HK-2 (cell line): Measurements from ENCODE around the gene DNAH10.
A peak's percentile ranks its signal among the peaks of the same experiment; 100 is the strongest.

Experiments
- DNase-seq: peaks from one replicate; pipeline ENCODE4 v3.0.0-alpha.2; 2018; ENCODE audit not compliant: unreplicated experiment

DNAH10 gene

DNA sequence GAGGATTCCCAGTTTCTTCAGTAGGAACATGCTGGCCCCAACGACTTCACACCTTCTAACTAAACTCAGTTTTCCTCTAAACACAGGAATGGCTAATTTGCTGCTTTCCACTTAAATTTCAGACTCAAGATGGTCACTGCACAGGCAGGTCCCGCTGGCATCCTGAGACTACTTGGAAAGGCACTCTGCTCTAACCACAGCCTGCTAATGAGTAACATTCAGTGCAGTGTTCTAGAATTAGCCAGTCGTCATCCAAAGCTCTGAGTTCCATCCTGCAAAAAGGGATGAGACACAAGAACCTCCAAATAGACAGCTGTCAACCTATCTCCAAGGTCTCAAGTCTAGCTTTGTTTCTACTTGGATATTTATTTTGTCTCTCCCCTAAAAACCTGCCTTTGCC, 204.5 kb downstream of the DNAH10 start:
- DNase-seq, result peak; percentile 44

GRCh38 chr12:123967121-123967586, 205.1 kb downstream of the DNAH10 start:
- no peak for DNase-seq

DNA sequence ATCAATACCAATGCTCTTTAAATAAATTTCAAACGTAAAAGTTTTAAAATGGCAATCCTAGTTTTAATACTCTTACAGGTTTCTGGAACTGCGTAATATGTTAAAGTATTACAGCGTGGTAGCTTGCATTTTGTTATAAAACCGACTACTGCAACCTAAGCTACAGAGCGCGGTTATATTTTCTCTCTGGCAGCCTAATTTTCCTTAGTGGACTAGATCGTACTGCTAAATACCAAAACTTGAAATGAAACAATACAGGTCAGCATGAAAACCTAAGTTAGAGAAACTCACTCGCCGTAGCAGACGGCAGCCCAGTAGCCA, 209.3 kb downstream of the DNAH10 start:
- DNase-seq, result no peak

DNA sequence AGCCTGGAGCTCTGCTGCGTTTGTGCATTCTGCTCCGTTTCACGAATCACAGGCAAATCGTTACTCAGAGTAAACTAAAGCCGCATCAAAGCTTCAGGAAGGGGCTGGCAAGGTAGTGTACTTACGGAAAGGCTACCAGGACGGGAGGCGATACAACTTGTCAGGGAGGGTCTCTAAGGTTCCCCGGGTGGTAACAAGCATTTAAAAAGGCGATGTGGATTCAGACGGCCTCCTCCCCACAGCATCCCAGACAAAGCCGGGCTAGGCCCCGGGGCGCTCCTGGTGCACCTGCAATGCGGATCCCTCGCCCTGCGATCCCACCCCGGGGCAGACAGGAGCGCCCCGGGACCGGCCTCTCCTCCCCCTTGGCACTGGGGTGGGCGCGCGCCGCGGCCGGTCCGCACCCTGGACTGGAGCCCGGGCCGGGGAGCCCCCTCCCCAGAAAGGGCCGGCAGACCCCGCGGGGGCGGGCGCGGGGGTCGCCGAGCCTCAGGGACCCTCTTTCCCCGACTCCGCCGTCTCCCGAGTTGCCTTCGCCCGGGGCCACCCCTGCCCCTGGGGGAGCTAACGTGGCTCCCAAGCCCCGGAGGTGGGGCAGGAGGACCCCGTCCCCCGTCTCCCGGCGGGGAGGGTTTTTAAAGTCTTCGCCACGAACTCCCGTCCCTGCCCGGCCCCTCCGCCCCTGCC, 209.8 kb downstream of the DNAH10 start:
- peak; percentile 36 for DNase-seq

- peak; percentile 96 for DNase-seq
These were observed 210.6 kb downstream of the DNAH10 start, which contains the start of the genes CCDC92 and ZNF664 for GRCh38 chr12:123972457-123973401. CCDC92 (minus strand) TSS chr12:123972831; CDS start chr12:123944305, 28,526 bp downstream. ZNF664 (plus strand) TSS chr12:123973215; CDS start chr12:124012145, 38,930 bp downstream.

- DNase-seq, result peak; percentile 57
These were observed 211.6 kb downstream of the DNAH10 start for GRCh38 chr12:123973552-123974341.

GRCh38 chr12:123976227-123976826, 214.2 kb downstream of the DNAH10 start:
- DNase-seq, result no peak

DNA sequence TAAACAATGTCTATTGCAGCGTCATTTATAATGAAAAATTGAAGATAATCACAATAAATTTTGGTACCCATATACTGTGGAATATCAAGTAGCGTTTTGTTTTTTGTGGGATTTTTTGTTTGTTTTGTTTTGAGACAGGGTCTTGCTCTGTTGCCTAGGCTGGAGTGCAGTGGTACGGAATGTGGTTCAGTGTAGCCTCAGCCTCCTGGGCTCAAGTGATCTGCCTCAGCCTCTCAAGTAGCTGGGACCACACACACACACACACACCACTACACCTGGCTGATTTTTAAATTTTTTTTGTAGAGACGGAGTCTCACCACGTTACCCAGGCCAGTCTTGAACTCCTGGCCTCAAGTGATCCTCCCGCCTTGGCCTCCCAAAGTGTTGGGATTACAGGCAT, 217.5 kb downstream of the DNAH10 start:
- DNase-seq, result no peak

GRCh38 chr12:123982269-123982668, 220.2 kb downstream of the DNAH10 start:
- no peak for DNase-seq

DNA sequence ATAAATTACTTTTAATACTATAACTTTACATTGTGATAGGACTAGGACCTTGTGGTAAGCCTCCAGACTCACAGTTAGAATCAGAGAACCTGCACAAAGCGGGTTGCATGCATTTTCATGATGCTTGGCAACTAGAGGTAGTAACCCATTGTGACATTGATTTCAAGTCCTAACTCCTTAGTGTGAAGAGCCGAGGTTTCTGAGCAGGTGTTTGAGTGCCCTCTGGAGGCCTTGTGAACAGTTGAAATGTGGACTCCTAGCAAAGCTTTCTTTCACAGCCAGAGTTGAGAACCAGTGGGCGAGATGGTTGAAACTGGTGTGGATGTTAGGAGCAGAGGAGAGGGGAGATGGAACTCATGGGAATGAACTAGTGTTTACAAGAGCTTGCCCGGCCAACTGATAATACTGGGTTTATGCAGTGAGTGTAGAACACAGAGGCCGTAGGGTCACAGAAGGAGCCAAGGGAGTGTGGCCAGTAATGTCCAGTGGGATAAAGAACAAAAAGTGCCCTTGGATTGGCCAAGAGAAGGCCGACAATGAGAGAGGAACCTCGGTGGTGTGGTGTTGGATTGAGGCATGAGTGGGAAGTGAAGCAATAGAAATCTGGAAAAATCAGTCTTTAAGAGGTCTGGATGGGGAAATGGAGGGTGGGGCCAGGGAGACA, 221.9 kb downstream of the DNAH10 start:
- peak; percentile 22 for DNase-seq

- no peak for DNase-seq
These were observed 222.8 kb downstream of the DNAH10 start for GRCh38 chr12:123984903-123985302.
